SH-SY5Y (cell line): ENCODE measurements around the gene GRIK1.

ENCODE experiments used
- GATA2 ChIP-seq: IDR thresholded peaks from 2 replicates; pipeline ENCODE4 v1.6.1; 2011; ENCODE audit warnings: mild to moderate bottlenecking, low read depth, low read length
- GATA3 ChIP-seq: IDR thresholded peaks from 2 replicates; pipeline ENCODE4 v1.6.1; 2011; ENCODE audit warnings: low read depth, mild to moderate bottlenecking, low read length, moderate library complexity

The GRIK1 gene

GRCh38 chr21:29613021-29613420 is 326.8 kb downstream of the GRIK1 start:
- TF ChIP-seq GATA2, result no peak
- TF ChIP-seq GATA3, result no peak

- TF ChIP-seq GATA2 (no peak), GATA3 (no peak)
Measured at GRCh38 chr21:29610779-29611360, 328.9 kb downstream of the GRIK1 start.

GRCh38 chr21:29606613-29607012 is 333.2 kb downstream of the GRIK1 start:
- TF ChIP-seq GATA2 (no peak), GATA3 (no peak)

GRCh38 chr21:29604076-29604475 is 335.7 kb downstream of the GRIK1 start:
- TF ChIP-seq GATA3, result no peak
- TF ChIP-seq GATA2, result no peak

- TF ChIP-seq GATA2, result no peak
- no peak for TF ChIP-seq GATA3
Measured at GRCh38 chr21:29601047-29601446, 338.7 kb downstream of the GRIK1 start.

GRCh38 chr21:29586696-29587095 is 353.1 kb downstream of the GRIK1 start:
- TF ChIP-seq GATA2 (no peak), GATA3 (no peak)

GRCh38 chr21:29585462-29585861 is 354.3 kb downstream of the GRIK1 start:
- no peak for TF ChIP-seq GATA2
- no peak for TF ChIP-seq GATA3

GRCh38 chr21:29583424-29583924 is 356.3 kb downstream of the GRIK1 start:
- no peak for TF ChIP-seq GATA2
- no peak for TF ChIP-seq GATA3

GRCh38 chr21:29582855-29583254 is 356.9 kb downstream of the GRIK1 start:
- TF ChIP-seq GATA3 (no peak), GATA2 (no peak)

- no peak for TF ChIP-seq GATA2
- TF ChIP-seq GATA3, result no peak
Measured at GRCh38 chr21:29581393-29581792, 358.4 kb downstream of the GRIK1 start.

GRCh38 chr21:29580732-29581285 is 359.0 kb downstream of the GRIK1 start:
- TF ChIP-seq GATA3, result no peak
- no peak for TF ChIP-seq GATA2

- no peak for TF ChIP-seq GATA3
- no peak for TF ChIP-seq GATA2
Measured at GRCh38 chr21:29578306-29578705, 361.5 kb downstream of the GRIK1 start.

- TF ChIP-seq GATA3 (no peak), GATA2 (no peak)
Measured at GRCh38 chr21:29571949-29572348, 367.8 kb downstream of the GRIK1 start.

- no peak for TF ChIP-seq GATA2
- no peak for TF ChIP-seq GATA3
Measured at GRCh38 chr21:29568020-29568697, 371.6 kb downstream of the GRIK1 start.

GRCh38 chr21:29557931-29558725 is 381.7 kb downstream of the GRIK1 start:
- TF ChIP-seq GATA3, result no peak
- no peak for TF ChIP-seq GATA2
